Skeletal muscle cell (primary cell): ENCODE data around the gene RAI14.
"Not testable (repeated sequence)": the region's sequence is repeated elsewhere in the genome, so short reads cannot be mapped to it uniquely, and the experiment has no call there.

Experiments used
- DNase-seq: peaks from one replicate; pipeline ENCODE4 v3.0.0-alpha.2; 2010; ENCODE audit warnings: low read depth
- H3K4me3 ChIP-seq: 2 replicates; pipeline ENCODE4 v1.5.1; 2011; ENCODE audit warnings: low read depth, mild to moderate bottlenecking, control low read depth, low read length, moderate library complexity

Gene RAI14

GRCh38 chr5:34789639-34790038, 133.5 kb downstream of the RAI14 start:
- H3K4me3 ChIP-seq = no peak overlapping the region
- DNase-seq = no peak

- no peak overlapping the region for H3K4me3 ChIP-seq
- DNase-seq = no peak
Observed at GRCh38 chr5:34790069-34790468, 133.9 kb downstream of the RAI14 start.

GRCh38 chr5:34791761-34792244, 135.7 kb downstream of the RAI14 start:
- H3K4me3 ChIP-seq = no peak overlapping the region
- no peak for DNase-seq

- no peak for DNase-seq
Observed at GRCh38 chr5:34802834-34803563, 146.9 kb downstream of the RAI14 start.

DNA sequence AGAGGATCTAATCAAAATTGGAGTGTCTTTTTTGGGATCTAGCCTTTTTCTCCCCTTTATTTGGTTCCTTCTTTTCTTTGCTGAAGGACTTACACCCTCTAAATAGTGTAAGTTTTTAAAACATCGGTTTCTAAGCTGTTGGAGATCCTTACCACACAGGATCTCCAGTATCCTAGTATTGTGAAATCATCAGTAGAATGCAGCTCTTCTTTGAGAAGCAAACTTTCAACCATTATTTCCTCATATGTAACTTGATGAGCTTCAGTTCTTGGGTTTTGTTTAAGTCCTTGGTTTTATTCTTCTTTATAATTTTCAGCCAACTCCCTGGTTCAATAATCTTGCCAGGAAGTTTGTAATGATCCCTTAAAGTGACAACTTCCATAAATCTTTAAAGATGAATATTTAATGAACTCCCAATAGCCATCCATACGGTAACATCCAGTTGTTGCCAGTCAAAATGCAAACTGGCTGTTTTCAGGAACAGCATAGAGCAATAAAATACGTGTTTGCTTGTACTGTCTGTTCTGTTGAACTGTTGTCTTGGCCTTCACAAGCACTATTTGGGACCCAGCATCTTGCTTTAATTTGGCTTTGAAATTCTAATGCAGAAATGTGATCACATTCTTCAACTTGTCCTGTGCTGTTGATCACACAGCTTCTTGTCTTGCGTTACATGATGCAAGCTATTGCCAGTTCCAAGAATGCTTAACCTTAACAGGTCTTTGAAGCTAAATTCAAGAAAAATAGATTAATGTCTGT, 148.0 kb downstream of the RAI14 start:
- H3K4me3 ChIP-seq = no peak overlapping the region
- DNase-seq = peak; percentile 24

More at GRCh38 chr5:34802834-34803563, 146.9 kb downstream of the RAI14 start:
- no peak overlapping the region for H3K4me3 ChIP-seq

DNA sequence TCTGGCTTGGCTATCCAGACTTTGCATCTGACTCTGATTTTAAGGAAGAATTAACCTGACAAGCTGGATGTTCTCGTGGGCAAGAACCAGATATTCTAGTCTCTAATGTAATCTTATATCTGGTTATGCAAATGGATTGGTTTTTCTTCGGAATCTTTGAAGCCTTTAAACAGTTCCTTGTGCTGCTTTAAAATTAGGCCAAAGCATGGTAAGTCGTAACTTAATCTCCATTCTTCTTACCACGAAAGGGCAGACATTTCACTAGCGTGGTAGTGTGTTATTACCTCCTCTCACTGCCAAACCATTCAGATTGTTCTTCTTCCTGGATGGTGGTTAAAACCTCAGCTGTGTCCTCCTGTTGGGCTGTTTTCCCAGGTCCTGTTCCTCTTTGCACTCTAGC, 148.8 kb downstream of the RAI14 start:
- peak; percentile 16 for DNase-seq
- H3K4me3 ChIP-seq = no peak overlapping the region

- DNase-seq = no peak
Observed at GRCh38 chr5:34806532-34806931, 150.4 kb downstream of the RAI14 start.

DNA sequence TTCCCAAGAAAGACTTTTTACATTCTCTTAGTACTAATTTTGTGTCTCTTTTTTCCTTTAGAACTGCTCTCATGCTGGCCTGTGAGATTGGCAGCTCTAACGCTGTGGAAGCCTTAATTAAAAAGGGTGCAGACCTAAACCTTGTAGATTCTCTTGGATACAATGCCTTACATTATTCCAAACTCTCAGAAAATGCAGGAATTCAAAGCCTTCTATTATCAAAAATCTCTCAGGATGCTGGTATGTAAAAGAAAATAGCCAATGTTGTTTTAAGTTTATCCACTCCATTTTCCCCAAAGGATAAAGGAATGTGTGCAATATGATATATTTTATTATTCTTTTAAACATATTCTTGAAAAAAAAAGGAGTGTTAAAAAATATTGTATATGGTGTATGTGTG, 155.6 kb downstream of the RAI14 start:
- no peak for DNase-seq
- H3K4me3 ChIP-seq = no peak overlapping the region

More at GRCh38 chr5:34806532-34806931, 150.4 kb downstream of the RAI14 start:
- no peak overlapping the region for H3K4me3 ChIP-seq

DNA sequence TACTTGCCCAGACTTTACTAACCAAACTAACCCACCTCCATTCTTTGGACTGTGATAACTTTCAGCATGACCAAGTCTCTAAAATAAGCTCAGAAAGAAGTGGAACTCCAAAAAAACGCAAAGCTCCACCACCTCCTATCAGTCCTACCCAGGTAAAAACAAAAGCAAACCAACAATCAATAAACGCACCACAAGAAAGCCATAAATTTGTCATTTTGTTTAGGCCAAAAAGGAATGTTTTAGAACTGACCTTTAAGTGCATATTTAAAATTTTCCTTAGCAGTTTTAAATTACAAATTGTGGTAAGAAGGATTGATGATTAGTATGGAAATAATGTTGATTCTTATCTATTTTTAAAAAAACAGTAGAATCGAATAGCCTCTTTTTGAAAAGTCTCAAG, 157.4 kb downstream of the RAI14 start:
- H3K4me3 ChIP-seq = no peak overlapping the region
- DNase-seq = no peak

DNA sequence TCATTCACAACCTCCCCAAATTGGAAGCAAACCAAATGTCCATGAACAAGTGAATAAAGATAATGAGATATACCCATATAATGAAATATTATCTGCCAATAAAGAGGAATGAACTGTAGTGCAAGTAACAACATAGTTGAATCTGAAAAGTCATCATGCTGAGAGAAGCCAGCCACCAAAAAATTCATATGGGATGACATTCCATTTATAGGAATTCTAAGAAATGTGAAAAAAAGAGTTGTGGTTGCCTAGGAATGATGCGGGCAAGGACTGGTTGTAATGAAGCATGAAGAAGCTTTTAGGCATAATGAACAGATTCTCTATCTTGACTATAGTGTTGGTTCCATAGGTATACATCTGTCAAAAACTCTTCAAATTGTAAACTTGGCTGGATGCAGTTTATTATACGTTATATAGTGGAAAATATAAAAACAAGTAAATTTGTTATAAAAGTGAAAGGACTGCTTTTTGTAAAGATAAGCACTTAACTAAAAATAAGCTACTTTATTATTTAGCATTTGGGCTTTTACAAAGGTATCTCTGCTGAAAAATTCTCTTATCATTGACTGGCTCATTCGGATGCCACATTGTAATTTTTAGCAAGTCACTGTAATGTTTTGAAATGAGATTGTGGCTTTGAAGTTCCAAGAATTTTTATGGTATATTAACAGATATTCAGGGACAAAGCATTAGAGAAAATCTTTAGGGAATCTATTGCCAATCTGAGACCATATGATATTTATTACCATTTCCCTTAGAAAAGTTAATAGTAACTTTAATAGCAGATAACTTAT, 161.6 kb downstream of the RAI14 start:
- H3K4me3 ChIP-seq = no peak overlapping the region
- DNase-seq = no peak

GRCh38 chr5:34818717-34819116, 162.6 kb downstream of the RAI14 start:
- no peak for DNase-seq
- no peak overlapping the region for H3K4me3 ChIP-seq

GRCh38 chr5:34820593-34820992, 164.5 kb downstream of the RAI14 start:
- H3K4me3 ChIP-seq = no peak overlapping the region
- no peak for DNase-seq

DNA sequence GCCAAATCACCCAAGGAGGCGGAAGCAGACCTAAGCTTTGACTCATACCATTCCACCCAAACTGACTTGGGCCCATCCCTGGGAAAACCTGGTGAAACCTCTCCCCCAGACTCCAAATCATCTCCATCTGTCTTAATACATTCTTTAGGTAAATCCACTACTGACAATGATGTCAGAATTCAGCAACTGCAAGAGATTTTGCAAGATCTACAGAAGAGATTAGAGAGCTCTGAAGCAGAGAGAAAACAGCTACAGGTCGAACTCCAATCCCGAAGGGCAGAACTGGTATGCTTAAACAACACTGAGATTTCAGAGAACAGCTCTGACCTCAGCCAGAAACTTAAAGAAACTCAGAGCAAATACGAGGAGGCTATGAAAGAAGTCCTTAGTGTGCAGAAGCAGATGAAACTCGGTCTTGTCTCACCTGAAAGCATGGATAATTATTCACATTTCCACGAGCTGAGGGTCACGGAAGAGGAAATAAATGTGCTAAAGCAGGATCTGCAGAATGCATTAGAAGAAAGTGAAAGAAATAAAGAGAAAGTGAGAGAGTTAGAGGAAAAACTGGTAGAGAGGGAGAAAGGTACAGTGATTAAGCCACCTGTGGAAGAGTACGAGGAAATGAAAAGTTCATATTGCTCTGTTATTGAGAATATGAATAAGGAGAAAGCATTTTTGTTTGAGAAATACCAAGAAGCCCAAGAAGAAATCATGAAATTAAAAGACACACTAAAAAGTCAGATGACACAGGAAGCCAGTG, 167.0 kb downstream of the RAI14 start:
- peak; percentile 34 for DNase-seq

GRCh38 chr5:34826347-34826746, 170.2 kb downstream of the RAI14 start:
- DNase-seq = no peak
- H3K4me3 ChIP-seq = no peak overlapping the region

More for the DNA sequence above, 167.0 kb downstream of the RAI14 start:
- no peak overlapping the region for H3K4me3 ChIP-seq

DNA sequence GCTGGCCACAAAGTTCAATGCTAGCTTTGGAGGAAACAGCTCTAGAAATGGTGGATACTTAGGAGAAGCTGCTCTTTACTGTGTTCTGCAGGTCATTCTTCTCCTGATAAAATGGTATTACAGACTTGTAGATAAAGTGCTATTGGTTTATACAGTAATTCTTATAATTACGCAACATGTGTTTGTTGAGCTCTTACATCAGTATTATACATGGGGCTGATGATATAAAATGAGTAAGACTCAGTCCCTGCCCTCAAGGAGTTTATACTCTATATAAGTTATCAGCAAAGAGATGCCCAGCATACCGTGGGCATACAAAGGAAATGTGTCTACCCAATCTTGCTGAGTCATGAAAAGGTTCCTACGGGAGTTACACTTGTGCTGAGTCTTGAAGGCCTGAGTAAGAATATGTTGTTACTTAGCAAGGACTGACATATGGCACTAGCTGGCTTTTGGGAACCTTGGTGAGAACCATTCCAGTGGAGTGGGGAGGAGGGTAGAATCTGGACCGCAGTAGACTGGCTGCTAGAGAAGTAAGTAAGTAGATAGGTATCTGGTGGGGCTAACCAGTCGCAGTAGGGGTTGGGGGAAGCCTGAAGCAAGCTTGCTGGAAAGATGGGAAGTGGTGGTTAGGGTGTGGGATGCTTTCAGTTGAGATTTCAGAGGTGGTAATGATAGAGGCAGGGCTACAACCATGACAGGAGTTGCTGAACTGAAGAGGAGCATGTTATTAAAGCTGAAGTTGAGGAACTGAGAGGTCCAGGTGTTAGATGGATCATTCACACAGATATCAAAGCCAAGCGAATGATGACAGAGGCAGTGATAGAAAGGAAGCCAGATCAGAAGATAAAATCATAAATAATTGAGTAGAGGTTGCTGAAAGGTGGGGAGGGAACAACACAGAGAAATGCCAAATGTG, 171.7 kb downstream of the RAI14 start:
- H3K4me3 ChIP-seq = no peak overlapping the region
- no peak for DNase-seq

DNA sequence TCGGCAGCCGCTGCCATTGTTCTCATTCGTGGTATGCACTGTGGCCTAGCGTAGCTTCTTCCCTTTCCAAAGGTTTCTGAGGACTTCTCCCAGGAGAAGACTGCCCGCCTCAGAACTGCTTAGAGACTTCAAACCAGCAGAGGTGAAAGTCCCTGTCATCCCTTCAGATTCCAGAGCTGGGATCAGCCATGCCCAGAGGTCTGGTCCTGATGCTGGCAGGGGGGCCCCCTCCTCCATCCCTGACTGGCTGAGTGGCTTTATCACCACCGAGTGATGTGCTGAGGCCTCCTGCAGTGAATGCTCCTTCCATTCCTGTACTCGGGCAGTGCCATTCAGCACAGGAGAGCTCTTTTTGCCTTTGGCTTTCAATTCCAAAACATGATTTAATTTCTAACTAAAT, 174.7 kb downstream of the RAI14 start:
- not testable (repeated sequence) for DNase-seq, H3K4me3 ChIP-seq

DNA sequence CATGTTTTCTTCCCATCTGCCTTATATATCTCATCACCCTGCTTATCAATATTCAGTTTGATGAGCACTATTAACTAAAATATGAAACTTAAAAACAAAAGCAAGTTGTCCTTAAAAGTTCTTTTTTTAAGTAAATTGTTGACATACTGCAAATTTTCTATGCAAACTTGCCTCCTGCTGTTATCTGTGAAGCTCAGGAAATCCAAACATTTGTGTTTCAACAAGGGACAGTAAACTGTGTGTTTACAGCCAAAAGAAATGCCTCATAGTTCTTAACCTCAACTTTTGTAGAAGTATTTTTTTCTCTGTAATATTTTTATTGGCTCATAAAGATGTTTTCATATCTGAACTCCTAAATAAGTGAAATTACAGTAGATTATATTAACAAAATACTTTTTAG, 175.2 kb downstream of the RAI14 start:
- H3K4me3 ChIP-seq = no peak overlapping the region
- no peak for DNase-seq

GRCh38 chr5:34832568-34832967, 176.4 kb downstream of the RAI14 start:
- DNase-seq = no peak
- no peak overlapping the region for H3K4me3 ChIP-seq
